Eye (tissue), 1 donor: Measurements from ENCODE around the gene CD40.

Experiments used
- DNase-seq: peaks from one replicate; pipeline ENCODE4 v3.0.0-alpha.2; 2015

CD40 gene

GRCh38 chr20:46151936-46152335 lies 33.8 kb downstream of the CD40 start:
- DNase-seq = no peak

DNA sequence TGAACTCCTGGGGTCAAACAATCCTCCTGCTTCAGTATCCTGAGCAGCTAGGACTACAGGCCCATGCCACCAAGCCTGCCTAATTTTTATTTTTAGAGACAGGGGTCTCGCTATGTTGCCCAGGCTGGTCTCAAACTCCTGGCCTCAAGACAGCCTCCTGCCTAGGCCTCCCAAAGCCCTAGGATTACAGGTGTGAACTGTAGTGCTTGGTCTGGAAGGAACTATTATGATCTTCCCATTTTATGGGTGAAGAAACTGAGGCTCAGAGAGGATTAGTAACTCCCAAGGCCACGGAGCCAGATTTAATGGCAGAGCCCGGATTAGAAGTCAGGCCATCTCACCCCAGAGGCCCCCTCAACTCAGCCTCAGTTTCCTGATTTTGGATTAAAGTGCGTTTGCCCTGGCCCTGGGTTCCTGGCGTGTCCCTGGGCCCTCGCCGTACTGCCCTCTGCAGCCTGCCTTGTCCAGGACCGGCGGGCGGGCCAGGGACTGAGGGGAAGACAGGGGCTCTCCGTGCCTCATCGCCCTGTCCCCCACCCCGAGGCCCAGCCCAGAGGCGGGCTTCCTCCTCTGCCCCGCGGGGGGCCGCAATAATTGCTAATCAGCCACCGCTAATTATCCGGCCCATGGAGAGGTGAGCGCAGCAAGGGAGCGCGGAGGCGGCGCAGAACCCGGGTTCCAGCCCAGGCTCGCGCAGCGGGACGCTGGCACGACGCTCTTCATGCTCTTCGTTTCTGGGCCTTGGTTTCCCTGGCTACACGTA lies 34.9 kb downstream of the CD40 start:
- DNase-seq = no peak

GRCh38 chr20:46154305-46154704 lies 36.2 kb downstream of the CD40 start:
- no peak for DNase-seq

DNA sequence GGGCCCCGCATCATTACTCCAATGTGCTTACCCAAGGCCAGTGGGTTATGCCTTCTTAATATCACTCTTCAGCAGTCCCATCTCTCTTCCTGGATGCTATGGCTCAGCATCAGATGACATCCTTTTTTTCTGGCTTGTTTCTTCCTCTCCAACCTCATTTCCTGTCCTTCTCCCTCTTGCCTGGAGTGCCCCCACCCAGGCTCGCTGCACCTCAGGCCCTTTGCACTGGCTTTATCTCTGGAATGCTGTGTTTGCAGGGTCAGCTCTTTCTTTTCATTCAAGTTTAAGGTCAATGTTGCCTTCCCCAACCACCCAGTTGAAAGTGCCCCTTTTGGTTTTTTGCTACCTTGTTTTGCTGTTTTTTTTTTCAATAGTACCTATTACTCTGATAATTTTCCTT lies 36.7 kb downstream of the CD40 start:
- DNase-seq = no peak

DNA sequence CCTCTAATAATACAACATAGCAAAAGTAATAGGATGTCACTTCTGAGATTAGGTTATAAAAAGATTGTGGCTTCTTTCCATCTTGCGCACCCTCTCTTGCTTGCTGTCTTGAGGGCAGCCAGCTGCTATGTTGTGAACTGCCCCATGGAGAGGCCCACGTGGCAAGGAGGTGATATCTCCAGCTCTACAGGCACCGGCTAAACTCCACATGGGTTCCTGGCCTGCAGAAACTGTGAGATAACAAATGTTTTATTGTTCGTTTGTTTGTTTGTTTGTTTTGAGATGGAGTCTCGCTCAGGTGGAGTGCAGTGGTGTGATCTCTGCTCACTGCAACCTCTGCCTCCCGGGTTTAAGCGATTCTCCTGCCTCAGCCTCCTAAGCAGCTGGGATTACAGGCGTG lies 38.0 kb downstream of the CD40 start:
- DNase-seq = no peak

DNA sequence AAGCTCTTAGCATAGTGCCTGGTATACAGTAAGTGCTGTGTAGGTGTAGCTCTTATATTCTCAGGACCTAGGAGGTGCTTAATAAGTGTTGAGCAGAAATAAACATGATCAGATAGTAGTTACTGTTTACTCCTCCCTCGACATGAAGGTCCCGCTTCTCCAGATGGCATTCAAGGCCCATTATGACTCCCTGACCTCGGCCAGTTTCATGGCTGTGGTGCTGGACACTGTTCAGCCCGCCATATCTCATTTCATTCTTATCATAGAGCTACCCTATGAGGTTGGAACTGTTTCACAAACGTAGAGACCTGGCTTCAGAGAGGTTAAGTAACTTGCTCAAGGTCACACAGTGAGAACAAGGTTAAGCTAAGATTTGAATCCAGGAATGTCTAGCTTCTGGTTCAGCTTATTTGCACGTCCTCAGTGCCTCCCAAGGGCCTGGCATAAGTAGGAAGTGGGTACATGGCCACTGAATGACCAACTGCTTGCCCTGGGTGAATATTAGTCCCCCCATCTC lies 39.0 kb downstream of the CD40 start:
- DNase-seq = no peak

DNA sequence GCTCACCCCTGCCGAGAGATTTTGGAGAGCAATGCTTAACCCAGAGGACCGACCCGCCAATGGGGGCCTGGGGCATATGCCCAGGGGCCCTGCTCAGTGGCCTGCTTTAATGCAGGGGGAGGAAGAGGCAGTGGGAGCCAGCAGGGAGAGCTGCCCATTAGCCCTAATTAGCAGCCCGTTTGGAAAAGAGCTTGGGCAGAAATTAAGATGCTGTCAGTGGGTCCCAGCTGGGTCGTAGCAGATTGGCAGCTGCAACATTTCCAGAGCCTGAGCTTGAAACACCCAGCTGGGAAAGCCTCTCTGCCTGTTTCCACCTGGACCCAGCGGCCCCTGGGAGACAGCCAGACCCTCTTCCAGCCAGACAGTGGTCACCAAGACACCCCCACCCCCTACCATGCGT lies 39.5 kb downstream of the CD40 start:
- DNase-seq = peak; percentile 86

DNA sequence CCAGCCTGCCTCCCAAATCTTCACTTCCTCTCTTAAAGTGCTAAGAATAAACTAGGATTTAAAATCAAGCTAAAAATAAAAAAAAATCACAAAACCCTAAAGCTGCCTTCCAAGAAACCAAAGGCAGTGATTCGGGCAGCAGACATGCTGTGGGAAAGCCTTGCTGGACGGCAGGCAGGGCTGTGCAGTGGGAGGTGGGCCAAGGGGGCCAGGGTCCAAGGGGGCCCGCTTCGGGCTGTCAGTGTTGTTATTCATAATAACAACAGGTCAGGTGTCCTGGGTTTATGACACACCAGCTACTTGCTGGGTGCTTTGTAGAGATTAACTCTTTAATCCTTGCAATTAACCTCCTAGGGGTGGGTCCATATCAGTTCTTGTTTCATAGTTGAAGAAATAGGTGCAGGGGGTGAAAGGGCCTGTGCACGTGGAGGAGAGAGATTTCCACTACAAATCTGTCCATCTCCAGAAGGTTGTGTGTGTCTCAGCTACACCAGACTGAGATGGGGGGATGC lies 40.4 kb downstream of the CD40 start:
- DNase-seq = no peak

DNA sequence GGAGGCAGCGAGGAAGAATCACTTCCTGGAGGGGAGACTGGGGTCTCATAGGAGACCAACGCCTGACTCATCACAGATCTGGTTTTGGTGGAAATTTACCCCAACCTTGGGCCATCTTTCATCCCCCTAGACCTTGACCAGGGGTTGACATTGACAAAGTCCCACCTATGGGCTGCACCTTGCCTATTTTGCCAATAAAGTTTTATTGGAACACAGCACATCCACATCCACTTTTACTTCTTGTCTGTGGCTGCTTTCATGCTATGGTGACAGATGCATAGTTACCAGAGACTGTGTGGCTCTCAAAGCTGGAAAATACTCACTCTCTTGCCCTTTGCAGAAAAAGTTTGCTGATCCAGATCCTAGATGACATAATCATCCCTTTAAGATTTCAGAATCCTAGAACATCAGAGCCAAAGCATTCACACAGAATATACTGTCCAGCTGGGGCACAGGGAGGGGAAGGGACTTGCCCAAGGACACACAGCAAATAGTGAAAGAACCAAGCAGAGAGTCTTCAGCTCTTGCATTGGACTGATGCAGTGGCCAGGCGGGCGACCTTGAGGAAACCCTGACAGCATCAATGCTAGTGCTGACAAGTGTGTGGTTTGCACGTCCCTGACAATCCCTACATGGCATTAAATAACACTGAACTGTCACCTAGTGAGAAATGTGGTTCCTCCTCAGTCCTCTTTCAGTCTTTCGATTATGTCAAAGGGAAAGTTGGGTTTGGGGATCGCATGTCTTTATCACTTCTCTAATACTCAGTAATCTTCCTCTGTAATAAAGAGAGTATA lies 41.2 kb downstream of the CD40 start:
- no peak for DNase-seq

GRCh38 chr20:46160661-46161060 lies 42.5 kb downstream of the CD40 start:
- no peak for DNase-seq

DNA sequence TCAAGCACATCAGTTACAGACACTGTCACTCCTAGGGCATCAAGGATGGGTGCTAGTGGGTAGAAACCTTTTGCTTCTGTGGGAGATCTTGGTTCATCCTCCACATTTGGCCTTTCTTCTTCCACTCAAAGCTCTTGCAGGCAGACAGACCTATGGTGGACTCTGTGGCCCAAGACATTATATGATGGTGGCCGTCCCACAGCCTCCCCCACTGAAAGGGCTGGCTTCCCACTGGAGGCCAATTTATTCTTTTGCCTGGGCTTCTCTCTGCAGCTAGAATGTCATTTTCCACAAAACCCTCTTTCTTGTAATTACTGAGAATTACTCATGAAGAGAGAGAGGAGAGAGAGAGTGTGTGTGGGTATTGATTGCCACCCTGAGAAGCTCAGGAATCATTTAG lies 43.8 kb downstream of the CD40 start:
- no peak for DNase-seq

DNA sequence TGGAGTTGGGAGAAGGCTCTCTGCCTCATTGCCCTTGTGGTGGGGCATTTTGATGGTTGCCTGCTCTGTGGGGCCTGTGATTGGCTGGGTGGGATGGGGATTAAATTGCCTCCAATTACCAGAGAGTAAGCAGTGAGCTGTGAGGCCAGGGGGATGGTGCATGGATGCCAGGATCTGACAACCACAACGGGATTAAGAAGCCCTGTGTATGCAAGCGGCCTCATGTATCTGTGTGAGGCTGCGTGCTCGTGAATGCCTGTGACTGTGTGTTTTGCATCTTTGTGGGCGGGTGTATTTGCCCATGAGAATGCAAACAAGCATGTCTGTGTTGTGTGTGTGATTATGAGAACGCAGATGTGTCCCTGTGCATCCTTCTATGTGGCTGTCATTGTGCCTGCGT lies 46.1 kb downstream of the CD40 start:
- peak; percentile 70 for DNase-seq

DNA sequence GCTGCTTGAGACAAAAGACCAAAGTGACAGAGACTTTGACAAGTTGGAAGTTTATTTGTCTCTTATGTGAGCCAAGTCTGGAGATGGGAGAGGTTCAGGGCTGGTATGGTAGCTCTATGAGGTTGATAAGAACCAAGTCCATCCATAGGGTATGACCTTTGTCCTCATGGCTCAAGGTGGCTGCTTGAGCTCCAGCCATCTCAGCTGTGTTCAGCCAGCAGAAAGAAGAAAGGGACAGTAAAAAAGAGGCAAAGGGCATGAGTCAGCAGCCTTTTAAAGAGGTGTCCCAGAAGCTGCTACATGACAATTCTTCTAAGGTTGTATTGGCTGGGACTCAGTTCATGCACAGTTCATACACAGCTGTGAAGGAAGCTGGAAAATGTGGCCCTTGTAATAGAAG lies 49.0 kb downstream of the CD40 start:
- DNase-seq = no peak

DNA sequence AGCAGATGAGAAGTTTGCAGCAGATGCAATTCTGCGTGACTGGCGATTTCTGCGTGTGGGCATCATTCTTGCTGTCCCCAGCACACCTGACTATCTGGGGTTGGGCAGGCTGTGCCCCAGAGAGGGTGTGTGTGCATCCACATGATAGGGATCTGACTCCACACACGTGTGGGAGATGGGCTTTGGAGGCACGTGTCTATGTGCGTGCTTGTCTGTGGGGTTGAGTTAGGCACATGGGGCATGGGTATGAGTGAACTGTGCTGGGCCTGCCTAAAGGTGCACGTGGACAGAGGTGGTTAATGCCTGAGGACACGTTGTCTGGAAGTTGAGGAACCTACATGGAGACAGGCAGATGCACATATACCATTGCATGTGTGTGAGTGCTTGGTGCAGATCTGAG lies 50.3 kb downstream of the CD40 start:
- no peak for DNase-seq

- DNase-seq = no peak
Measured at GRCh38 chr20:46169245-46170171, 51.4 kb downstream of the CD40 start.

GRCh38 chr20:46171476-46171875 lies 53.4 kb downstream of the CD40 start:
- DNase-seq = no peak

GRCh38 chr20:46171909-46172308 lies 53.8 kb downstream of the CD40 start:
- no peak for DNase-seq

DNA sequence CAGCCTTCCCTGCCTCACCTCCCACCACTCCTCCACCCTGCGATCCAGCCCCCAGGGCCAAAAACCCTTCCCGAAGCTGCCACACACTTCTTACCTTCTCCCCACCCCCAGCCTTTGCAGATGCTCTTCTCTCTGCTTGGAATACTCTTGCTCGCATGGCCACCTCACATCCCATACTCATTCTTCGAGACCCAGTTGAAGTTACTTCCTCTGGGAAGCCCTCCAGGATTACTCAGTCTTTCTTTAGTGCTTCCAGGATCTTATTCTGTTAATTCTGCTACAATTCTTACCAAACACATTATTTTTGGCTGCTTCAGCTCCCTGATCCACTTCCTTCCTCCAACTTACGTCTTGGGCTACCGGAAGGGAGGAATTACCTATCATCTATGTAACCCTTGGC lies 54.3 kb downstream of the CD40 start:
- no peak for DNase-seq

GRCh38 chr20:46172961-46173536 lies 54.9 kb downstream of the CD40 start:
- DNase-seq = no peak

GRCh38 chr20:46173652-46174468 lies 55.7 kb downstream of the CD40 start:
- DNase-seq = no peak

DNA sequence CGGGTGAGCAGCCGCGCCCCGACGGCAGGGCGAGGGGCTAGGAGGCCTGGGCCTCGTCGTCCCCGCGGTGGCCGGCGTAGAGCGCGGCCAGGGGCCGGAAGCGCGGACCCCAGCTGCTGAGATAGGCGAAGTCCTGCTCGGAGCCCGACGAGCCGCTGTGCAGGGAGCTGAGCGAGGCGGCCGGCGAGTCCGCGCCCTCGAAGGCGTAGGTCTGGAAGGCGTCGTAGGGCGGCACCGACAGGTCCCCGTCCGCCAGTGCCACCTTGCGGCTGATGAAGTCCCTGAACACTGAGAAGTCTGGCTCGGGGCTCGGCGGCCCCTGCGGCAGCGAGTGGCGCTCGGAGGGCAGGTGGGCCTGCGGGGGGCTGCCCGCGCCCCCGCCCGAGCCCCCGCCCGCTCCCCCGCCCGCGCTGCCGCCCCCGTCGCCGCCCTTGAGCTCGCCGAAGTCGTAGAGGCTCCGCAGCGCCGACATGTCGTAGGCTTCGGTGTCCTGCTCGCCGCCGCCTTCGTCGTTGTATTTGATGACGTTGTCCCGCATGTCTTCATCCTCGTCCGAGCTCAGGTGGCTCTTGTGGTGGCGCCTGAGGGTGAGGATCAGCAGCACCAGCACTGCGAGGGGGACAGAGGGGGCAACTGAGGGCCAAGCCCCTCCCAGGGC lies 56.5 kb downstream of the CD40 start:
- DNase-seq = peak; percentile 87
